Activated effector memory CD4-positive, alpha-beta T cell treated with Interleukin-2 at 50 U/mL for 16 hours (primary cell): ENCODE measurements around the gene DTNB.
A peak's percentile ranks its signal among the peaks of the same experiment; 100 is the strongest.

ENCODE experiments used
- DNase-seq: peaks from one replicate; pipeline ENCODE4 v3.0.0-alpha.2; 2020

DTNB gene

DNA sequence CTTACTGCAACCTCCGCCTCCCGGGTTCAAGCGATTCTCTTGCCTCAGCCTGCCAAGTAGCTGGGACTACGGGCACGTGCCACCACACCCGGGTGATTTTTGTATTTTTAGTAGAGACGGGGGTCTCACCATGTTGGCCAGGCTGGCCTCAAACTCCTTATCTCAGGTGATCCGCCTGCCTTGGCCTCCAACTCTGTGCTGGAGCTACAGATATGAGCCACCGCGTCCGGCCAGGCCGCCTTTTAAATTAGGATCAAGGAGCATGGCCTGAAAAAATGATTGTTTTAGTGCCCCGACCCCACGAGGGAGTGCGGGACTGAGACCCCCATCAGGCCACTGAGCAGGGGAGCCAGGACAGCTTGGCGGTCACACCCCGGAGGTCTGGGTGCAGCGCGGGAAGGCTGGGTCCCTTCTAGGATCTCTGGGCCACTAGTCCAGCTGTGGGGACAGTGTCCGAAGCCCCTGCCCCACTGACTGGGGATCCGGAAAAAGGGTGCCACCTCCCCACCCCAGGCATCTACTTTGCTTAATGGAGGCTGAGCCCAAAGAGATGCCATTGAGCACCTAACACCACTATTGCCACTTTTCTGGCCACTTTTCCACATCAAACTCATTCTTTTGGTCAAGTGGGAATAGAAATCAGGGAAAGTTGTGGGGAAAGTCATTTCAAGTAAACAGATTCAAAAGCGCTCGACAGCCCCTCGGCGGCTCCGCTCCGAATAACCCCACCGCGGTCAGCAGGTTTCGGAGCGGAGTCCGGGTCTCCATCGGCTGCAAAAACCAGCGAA is 311.9 kb downstream of the DTNB start:
- no peak for DNase-seq

DNA sequence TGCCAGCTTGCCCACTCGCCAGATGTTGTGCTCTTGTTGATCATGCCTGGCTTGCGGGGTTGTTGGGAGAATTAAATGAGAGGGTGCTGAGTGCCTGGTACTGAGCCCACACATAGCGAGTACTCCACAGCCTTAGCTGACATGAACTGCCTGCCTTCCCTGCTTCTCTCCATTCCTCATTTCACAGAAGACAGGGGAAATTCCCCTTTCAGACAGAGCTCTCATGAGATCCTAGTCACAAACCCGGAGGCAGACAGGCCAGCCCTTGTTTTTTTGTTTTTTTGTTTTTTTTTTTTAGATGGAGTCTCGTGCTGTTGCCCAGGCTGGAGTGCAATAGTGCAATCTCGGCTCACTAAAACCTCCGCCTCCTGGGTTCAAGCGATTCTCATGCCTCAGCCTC is 314.5 kb downstream of the DTNB start:
- no peak for DNase-seq

GRCh38 chr2:25358249-25358815 is 315.0 kb downstream of the DTNB start:
- DNase-seq = no peak

DNA sequence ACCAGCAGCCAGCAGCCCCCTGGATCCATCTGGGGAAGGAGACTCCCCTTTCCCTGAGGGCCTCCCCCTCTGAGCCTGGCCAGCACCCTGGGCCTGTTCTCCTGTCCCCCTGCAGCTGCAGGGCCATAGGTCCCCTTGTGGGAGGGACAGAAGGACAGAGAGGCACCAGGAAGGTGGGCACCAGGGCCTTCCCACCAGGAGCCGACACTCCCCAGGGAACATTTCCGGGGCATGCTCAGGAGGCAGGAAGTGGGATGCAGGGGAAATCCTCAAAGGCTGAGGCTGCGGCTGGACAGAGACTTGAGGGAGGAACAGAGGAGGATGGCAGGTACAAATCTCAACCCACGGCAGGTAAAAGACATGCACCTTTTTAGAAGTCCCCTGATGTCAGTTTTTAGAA is 317.3 kb downstream of the DTNB start:
- DNase-seq = no peak

DNA sequence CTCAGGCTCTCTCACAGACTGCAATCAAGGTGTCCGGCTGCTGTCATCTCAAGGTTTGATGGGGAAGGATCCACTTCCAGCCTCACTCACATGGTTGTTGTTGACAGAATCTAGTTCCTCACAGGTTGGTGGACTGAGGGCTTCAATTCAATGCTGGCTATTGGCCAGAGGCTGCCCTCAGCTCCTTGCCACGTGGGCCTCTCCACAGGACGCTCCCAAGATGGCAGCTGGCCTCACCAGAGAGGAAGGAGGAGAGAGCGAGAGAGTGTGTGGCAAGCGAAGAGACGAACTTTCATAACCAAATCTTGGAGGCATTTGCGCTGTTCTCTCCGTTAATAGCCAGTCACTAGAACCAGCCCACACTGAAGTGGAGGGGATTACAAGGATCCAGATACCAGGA is 318.1 kb downstream of the DTNB start:
- no peak for DNase-seq

DNA sequence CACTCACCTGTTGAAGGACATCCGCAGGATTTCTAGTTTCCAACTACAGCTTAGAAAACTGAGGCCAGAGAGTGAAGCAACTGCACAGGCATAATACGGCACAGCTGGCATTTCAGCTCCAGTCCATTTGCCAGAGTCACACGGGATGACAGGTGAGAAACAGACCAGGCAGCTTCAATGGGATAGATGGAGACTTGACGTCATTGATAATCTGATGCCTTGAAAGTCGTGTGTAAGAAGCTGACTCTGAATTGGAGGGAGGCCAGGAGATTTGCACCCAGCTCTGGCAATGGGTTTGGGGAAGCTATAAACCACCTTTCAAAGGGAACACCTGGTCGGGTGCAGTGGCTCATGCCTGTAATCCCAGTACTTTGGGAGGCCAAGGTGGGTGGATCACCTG is 319.3 kb downstream of the DTNB start:
- DNase-seq = no peak

- DNase-seq = no peak
Measured at GRCh38 chr2:25349397-25349796, 324.0 kb downstream of the DTNB start.

GRCh38 chr2:25347846-25348245 is 325.5 kb downstream of the DTNB start:
- DNase-seq = no peak

DNA sequence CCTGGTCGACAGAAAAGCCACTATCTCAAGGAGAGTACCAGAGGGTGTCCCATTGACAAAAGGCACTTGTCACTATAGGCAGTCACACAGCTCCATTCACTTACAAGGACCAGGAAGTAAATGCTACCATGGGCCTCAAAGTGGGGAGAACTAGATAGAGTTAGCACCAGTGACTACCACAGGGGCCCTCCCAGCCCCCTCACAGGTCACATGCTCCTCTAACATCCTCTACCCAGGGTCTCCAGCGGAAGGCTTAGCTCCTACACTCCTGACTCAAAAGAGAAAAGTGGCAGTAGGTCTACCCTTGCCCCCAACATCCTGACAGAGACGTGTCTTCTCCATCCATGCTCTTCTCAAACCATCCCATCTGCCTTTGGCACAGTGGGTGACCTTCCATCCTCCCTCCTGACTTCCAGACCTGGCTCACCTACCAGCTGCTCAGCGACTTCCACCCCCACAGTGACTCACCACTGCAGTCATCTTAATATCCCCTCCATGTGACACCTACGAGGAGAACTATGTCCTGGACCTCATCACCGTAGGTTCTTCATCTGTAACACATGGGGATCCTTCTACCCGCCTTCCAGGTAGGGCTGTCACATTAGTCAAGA is 326.1 kb downstream of the DTNB start:
- no peak for DNase-seq

- no peak for DNase-seq
Measured at GRCh38 chr2:25343187-25343825, 330.1 kb downstream of the DTNB start.

DNA sequence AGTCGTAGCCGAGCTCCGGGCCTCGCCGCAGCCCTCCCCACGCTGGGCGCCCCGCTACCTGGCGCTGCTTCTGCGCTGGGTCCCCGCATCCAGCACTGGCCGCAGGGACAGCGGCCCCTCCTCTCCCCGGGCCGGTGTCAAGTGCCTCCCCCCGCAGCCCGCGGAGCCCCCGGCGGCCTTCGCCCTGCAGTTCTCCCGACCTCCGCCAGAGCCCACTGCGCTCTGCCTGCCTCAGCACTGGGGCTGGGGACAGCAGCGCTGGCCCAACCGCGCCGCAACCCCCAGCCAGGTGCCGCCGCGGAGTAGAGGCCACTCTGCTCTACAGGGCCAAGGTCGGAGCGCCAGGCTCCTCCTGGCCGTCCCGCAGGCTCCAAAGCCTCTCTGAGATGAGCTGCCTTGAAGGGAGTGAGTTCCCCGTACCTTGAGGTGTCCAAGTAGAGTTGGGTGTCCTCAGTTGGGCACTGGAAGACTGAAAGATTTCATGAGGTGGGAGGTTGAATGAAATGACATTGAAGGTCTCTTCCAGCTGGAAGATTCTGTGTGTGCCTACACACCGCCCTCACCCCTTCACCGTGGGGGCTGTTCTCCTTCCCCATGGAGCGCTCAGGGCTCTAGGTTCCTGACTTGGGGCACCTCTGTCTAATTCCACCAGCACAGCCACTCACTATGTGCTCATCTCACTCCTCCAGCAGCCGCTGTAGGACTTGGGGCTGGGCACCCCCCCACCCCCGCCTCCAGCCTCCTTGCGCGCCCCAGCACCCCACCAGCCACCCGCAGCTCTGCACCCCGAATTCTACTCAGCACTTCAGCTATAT is 330.8 kb downstream of the DTNB start:
- DNase-seq = peak; percentile 69

GRCh38 chr2:25341753-25342371 is 331.5 kb downstream of the DTNB start, which contains the start of gene DNMT3A:
TSS of gene DNMT3A (minus strand) at chr2:25341925. CDS start at chr2:25313984, 27,941 bp downstream.
- DNase-seq = peak; percentile 49

DNA sequence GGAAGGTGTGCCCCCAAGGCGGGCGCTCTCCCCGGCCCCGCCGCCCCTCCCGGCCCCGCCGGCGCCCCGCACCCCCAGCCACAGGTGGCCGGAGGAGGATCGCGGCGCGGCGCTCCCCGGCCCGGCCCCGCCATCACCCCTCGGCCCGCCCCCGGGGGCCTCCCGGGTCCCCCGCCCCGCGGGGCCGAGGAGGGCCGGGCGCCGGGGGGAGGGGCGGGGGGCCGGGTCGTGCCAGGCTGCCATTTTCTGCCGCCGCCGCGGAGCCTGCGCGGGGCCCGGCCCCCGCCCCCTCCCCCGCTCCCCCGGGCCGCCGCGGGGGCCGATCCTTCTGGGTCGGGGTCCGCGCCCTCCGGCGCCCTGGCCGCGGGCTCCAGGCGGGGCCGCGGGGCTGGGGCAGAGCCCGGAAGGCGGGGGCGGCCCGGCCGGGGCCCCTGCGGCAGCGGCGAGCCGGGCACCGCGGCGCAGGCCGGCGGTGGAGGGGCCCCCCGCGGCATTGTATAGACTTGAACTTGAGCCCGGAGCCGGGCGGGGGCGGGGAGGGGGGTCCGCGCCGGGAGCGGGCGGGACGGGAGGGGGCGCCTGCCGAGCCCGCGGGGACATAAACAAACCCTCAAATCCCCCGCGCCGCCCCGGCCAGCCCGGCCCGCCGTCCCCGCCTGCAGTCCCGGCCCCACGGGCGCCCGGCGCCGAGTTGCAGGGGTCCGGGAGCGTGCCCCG is 332.2 kb downstream of the DTNB start:
- DNase-seq = no peak

DNA sequence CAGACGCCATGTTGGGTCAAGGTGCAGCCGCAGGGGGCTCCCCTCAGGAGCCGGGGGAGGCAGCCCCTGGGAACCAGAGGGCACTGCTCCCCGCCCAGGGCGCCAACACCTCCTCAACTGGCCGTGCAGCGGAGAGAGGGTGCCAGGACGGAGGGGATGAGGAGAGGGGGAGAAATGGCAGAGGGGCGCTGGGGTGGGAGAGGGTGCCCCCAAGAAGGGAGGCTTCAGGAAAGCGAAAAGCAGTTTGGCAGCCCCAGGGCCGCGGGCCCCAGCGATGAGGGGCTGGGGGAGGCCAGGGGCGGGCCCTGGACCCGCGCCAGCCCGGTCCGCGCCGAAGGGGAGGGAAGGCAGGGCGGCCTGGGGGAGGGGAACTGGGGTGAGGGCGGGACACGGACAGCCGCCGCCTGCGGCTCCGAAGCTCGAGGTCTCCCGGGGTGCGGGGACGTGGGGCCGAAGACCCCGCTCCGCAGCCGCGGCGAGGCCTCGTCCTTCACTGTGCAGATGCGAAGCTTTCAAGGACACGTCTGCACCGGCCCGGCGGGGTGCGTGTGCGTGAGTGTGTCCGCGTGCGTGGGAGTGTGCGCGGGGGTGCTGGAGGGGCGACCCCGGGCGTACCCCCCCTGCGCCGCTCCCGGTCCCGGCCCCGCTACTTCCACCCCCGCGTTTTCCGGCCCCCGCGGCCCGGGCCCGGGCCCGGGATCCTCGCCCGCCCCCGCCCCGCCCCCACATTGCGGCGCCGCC is 333.0 kb downstream of the DTNB start:
- DNase-seq = no peak

DNA sequence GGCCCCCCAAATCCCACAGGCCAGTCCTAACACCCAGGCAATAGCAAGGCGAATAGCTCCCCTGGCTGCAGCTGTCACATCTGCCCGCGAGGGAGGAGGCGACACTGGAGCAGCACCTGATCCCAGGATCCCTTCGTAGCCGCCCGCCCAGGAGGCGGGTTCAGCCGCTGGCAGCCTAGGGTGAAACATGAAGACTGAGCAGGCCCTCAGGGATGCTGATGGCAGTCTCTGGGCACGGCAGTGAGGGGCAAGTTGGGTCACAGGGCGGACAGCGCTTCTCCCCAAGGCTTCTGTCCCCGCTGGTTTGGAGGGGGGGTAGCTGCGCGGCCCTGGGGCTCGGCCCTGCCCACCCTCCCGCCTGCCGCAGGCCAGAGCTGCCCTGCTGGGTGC is 333.6 kb downstream of the DTNB start:
- no peak for DNase-seq

- no peak for DNase-seq
Measured at GRCh38 chr2:25339211-25339674, 334.1 kb downstream of the DTNB start.

DNA sequence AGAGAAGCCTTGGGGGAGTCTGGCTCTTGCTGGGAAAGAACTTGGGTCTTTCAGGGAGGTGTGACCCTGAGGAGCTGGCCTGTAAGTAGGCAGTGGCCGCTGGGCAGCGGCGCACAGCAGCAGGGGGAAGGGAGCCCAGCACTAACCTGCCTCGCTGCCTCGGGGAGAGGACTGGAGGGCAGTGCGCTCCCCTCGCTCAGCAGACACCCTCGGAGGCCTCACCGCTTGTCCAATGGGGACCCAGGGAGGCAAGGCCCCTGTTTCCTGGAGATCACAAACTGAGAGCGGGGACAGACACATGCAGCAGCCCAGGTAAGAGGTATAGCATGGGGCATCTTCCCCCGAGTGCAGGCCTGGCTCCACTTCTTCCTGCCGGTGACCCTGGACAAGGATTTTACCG is 335.0 kb downstream of the DTNB start:
- no peak for DNase-seq

GRCh38 chr2:25337891-25338290 is 335.5 kb downstream of the DTNB start:
- no peak for DNase-seq

DNA sequence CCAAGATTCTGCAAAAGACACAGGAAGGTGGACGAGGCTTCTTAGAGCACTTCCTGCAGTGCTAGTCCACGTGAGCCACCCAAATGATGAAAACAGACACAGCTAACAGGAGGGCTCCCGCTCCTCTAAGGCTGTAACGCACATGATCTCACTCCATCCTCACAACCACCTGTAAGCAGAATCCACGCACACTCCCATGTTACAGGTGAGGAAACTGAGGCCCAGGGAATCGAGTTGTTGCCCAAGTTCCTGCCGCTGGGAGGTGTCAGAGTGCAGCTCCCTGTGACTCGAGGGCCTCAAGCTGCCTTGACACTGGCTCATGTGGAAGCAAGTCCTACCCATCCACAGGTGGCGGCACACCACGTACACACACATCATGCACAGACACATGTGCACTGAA is 336.1 kb downstream of the DTNB start:
- no peak for DNase-seq

DNA sequence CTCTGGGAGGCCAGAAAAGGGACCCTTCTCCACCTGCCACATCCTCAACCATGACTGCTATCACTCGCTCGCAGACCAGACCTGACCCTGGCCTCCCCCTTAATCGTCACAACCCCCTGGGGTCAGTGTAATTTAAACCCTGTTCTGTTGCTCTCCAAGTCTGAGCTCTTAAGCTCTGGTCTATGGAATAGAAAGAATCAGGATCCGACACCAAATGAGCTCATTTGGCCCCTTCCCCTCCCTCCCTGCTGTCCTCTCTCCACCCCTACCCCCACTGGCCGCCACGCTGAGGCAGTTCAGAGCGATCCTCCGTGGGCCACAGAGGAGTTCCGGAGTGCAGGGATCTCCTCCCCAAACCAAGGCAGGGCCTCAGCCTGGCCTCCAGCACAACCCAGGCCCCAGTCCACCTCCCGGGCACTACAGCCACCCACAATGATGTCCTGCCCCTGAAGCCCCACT is 337.0 kb downstream of the DTNB start:
- DNase-seq = no peak

GRCh38 chr2:25335971-25336370 is 337.4 kb downstream of the DTNB start:
- no peak for DNase-seq
